ENCODE results near the gene RPL11.
"Not testable (repeated sequence)": the region's sequence is repeated elsewhere in the genome, so short reads cannot be mapped to it uniquely, and the experiment has no call there.

The RPL11 gene

GRCh38 chr1:23691499-23692307 lies at the start of gene RPL11:
RPL11 (plus strand) TSS chr1:23691806; CDS start chr1:23691824, 18 bp downstream.
- DNase-seq, result peak; percentile 89

GRCh38 chr1:23643736-23644554 lies 47.7 kb upstream of the RPL11 start:
- DNase-seq, result no peak

GRCh38 chr1:23644555-23644866 lies 47.1 kb upstream of the RPL11 start:
- no peak for DNase-seq

- DNase-seq, result no peak
These were observed 46.3 kb upstream of the RPL11 start for GRCh38 chr1:23645338-23645737.

GRCh38 chr1:23646091-23646490 lies 45.5 kb upstream of the RPL11 start:
- no peak for DNase-seq

GRCh38 chr1:23646541-23646940 lies 45.1 kb upstream of the RPL11 start:
- no peak for DNase-seq

- no peak for DNase-seq
These were observed 43.0 kb upstream of the RPL11 start for GRCh38 chr1:23648576-23648975.

GRCh38 chr1:23649157-23649556 lies 42.4 kb upstream of the RPL11 start:
- not testable (repeated sequence) for DNase-seq

- DNase-seq, result no peak
These were observed 41.1 kb upstream of the RPL11 start for GRCh38 chr1:23650344-23650990.

GRCh38 chr1:23651069-23651808 lies 40.4 kb upstream of the RPL11 start:
- no peak for DNase-seq

GRCh38 chr1:23657659-23658275 lies 33.8 kb upstream of the RPL11 start:
- peak; percentile 4 for DNase-seq

- DNase-seq, result no peak
These were observed 30.9 kb upstream of the RPL11 start for GRCh38 chr1:23660671-23661070.

GRCh38 chr1:23661887-23662286 lies 29.7 kb upstream of the RPL11 start:
- DNase-seq, result no peak

GRCh38 chr1:23664837-23665795 lies 26.5 kb upstream of the RPL11 start:
- peak; percentile 12 for DNase-seq

GRCh38 chr1:23667411-23667810 lies 24.2 kb upstream of the RPL11 start:
- peak; percentile 45 for DNase-seq

GRCh38 chr1:23670709-23671108 lies 20.9 kb upstream of the RPL11 start:
- DNase-seq, result no peak

- no peak for DNase-seq
These were observed 18.4 kb upstream of the RPL11 start for GRCh38 chr1:23673086-23673813.

- no peak for DNase-seq
These were observed 11.8 kb upstream of the RPL11 start for GRCh38 chr1:23679815-23680214.

- no peak for DNase-seq
These were observed 8.7 kb upstream of the RPL11 start for GRCh38 chr1:23682946-23683345.

- DNase-seq, result no peak
These were observed 7.2 kb upstream of the RPL11 start for GRCh38 chr1:23684415-23684814.

- not testable (repeated sequence) for DNase-seq
These were observed 6.4 kb upstream of the RPL11 start for GRCh38 chr1:23685197-23685596.

All from DMS153 (cell line).